ENCODE measurements around the gene RIPOR3. TPM values are rescaled to one million over a fixed set of nuclear protein-coding genes. Genes with fewer than 3 reads are reported as not detected.

RIPOR3 gene
- polyA plus RNA-seq, 1 donor from 2014 or later, result not detected

DNA sequence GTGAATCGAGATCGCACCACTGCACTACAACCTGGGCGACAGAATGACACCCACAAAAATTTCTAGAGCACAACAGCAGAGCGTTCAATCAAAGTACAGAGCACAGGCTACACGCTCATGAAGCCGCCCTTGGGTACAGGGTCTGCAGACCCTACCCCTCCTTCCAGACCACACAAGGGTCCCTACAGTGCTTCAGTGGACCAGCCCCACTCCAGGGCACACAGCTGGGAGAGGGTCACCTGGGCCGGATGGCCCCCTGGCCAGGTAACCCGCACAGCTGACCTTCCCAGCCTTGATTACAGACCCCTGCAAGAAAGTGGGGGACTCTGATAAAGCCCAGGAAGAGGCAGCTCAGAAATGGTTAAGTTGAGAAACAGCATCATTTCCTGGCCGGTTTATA, 63.6 kb downstream of the RIPOR3 start:
- no peak overlapping the region for H3K27ac ChIP-seq (ENCODE audit: low read length)
- H3K9me3 ChIP-seq (ENCODE audit: low read length), result no peaks in the 10 kb centered on the region
- no peaks in the 10 kb centered on the region for H3K36me3 ChIP-seq (ENCODE audit: insufficient read depth, low read length)

DNA sequence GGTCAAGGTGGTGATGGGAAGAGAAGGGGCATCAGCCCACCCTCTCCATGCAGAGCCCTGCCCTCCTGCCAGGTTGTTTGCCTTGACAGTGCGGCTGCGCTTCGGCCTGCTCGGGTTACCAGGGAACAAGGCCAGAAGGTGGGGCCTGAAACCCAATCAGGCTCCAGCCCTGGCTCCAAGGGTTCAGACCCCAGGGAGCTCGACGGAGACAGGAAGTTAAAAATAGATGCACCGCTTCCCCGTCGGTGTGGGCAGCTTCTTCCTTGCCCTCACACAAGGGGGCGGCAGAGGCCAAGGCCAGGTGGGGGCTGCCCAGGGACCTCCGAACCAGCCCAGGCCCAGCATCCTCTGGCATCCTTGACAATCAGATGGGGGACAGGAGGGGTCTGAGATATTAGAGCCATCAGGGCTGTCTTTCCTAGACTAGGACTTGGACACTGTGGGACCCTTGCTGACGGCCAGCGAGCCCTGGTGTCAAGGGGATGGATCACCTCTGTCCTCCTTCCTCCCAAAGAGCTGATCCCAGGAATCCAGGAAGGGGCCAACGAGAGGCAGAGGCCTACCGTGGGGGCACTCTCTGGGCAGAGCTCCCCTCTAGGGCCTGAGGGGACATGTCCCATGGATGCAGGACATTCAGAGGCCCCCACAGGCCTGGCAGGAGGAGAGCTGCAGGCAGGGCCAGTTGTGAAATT, 65.2 kb downstream of the RIPOR3 start:
- TF ChIP-seq MXI1 (conservative IDR thresholded peaks at IDR 0.05; ENCODE audit: poor library complexity, severe bottlenecking) (no peak), TAF1 (IDR thresholded peaks at IDR 0.05; ENCODE audit: low read depth) (no peak), POLR2AphosphoS5 (IDR thresholded peaks at IDR 0.05) (no peak)
- TF ChIP-seq, protein P1, sequence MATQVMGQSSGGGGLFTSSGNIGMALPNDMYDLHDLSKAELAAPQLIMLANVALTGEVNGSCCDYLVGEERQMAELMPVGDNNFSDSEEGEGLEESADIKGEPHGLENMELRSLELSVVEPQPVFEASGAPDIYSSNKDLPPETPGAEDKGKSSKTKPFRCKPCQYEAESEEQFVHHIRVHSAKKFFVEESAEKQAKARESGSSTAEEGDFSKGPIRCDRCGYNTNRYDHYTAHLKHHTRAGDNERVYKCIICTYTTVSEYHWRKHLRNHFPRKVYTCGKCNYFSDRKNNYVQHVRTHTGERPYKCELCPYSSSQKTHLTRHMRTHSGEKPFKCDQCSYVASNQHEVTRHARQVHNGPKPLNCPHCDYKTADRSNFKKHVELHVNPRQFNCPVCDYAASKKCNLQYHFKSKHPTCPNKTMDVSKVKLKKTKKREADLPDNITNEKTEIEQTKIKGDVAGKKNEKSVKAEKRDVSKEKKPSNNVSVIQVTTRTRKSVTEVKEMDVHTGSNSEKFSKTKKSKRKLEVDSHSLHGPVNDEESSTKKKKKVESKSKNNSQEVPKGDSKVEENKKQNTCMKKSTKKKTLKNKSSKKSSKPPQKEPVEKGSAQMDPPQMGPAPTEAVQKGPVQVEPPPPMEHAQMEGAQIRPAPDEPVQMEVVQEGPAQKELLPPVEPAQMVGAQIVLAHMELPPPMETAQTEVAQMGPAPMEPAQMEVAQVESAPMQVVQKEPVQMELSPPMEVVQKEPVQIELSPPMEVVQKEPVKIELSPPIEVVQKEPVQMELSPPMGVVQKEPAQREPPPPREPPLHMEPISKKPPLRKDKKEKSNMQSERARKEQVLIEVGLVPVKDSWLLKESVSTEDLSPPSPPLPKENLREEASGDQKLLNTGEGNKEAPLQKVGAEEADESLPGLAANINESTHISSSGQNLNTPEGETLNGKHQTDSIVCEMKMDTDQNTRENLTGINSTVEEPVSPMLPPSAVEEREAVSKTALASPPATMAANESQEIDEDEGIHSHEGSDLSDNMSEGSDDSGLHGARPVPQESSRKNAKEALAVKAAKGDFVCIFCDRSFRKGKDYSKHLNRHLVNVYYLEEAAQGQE (IDR thresholded peaks at IDR 0.05; ENCODE audit: borderline replicate concordance), result no peak
- TF ChIP-seq, protein P2, sequence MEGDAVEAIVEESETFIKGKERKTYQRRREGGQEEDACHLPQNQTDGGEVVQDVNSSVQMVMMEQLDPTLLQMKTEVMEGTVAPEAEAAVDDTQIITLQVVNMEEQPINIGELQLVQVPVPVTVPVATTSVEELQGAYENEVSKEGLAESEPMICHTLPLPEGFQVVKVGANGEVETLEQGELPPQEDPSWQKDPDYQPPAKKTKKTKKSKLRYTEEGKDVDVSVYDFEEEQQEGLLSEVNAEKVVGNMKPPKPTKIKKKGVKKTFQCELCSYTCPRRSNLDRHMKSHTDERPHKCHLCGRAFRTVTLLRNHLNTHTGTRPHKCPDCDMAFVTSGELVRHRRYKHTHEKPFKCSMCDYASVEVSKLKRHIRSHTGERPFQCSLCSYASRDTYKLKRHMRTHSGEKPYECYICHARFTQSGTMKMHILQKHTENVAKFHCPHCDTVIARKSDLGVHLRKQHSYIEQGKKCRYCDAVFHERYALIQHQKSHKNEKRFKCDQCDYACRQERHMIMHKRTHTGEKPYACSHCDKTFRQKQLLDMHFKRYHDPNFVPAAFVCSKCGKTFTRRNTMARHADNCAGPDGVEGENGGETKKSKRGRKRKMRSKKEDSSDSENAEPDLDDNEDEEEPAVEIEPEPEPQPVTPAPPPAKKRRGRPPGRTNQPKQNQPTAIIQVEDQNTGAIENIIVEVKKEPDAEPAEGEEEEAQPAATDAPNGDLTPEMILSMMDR (IDR thresholded peaks at IDR 0.05; ENCODE audit: poor library complexity, severe bottlenecking), result no peak
- no peak overlapping the region for H3K4me2 ChIP-seq (ENCODE audit: low read length)
- H3K9me2 ChIP-seq (ENCODE audit: insufficient read depth, low read length), result no peaks in the 10 kb centered on the region
- no peaks in the 10 kb centered on the region for H3F3A ChIP-seq (ENCODE audit: insufficient read depth, low read length, poor library complexity, severe bottlenecking)
- no peaks in the 10 kb centered on the region for H3K36me3 ChIP-seq (ENCODE audit: insufficient read depth, low read length)
- no peaks in the 10 kb centered on the region for H4K20me1 ChIP-seq (ENCODE audit: insufficient read depth)
- H3K79me2 ChIP-seq (replicated peaks; ENCODE audit: insufficient read depth, low read length), result no peaks in the 10 kb centered on the region
- H3K27ac ChIP-seq (ENCODE audit: low read length), result no peak overlapping the region
- H2AFZ ChIP-seq (ENCODE audit: low read depth, low read length), result no peak overlapping the region
- peaks cover 4% of the 10 kb centered on the region for H3K9me3 ChIP-seq (ENCODE audit: low read length)
- no peak overlapping the region for H3K9ac ChIP-seq (ENCODE audit: low read length)
- H3K27me3 ChIP-seq (ENCODE audit: insufficient read depth, low read depth, low read length), result no peaks in the 10 kb centered on the region
- H3K4me3 ChIP-seq (ENCODE audit: low read length), result no peak overlapping the region

More for the DNA sequence above, 63.6 kb downstream of the RIPOR3 start:
- TF ChIP-seq, protein P2 (IDR thresholded peaks at IDR 0.05; ENCODE audit: poor library complexity, severe bottlenecking), result no peak
- no peak for TF ChIP-seq TAF1 (IDR thresholded peaks at IDR 0.05; ENCODE audit: low read depth)
- no peak for TF ChIP-seq MXI1 (conservative IDR thresholded peaks at IDR 0.05; ENCODE audit: poor library complexity, severe bottlenecking)
- no peak for TF ChIP-seq SMC3 (conservative IDR thresholded peaks at IDR 0.05; ENCODE audit: poor library complexity)
- TF ChIP-seq EZH2 (IDR thresholded peaks at IDR 0.05; ENCODE audit: borderline replicate concordance, insufficient read depth, low read length, poor library complexity, severe bottlenecking), result no peak
- no peak for TF ChIP-seq POLR2AphosphoS5 (IDR thresholded peaks at IDR 0.05)
- Histone ChIP-seq H4K20me1 (ENCODE audit: insufficient read depth) (no peaks in the 10 kb centered on the region), H3K9me2 (ENCODE audit: insufficient read depth, low read length) (no peaks in the 10 kb centered on the region), H3K9ac (ENCODE audit: low read length) (no peak overlapping the region), H3F3A (ENCODE audit: insufficient read depth, low read length, poor library complexity, severe bottlenecking) (no peaks in the 10 kb centered on the region), H3K79me2 (replicated peaks; ENCODE audit: insufficient read depth, low read length) (no peaks in the 10 kb centered on the region), H3K27me3 (ENCODE audit: insufficient read depth, low read depth, low read length) (no peaks in the 10 kb centered on the region), H2AFZ (ENCODE audit: low read depth, low read length) (no peak overlapping the region), H3K4me3 (ENCODE audit: low read length) (no peak overlapping the region), H3K4me2 (ENCODE audit: low read length) (no peak overlapping the region)
